ENCODE data around the gene BPTF. TPM values are rescaled to one million over a fixed set of nuclear protein-coding genes. Genes with fewer than 3 reads are reported as not detected.
"Not testable (repeated sequence)": the region's sequence is repeated elsewhere in the genome, so short reads cannot be mapped to it uniquely, and the experiment has no call there.

The BPTF gene
- total and polyA plus RNA-seq, 4 experiments from 2014 or later, result 2.4 to 187 (median 106) TPM

- peak in 2 of 5 donors; percentile 10 to 46 for DNase-seq
- Histone ChIP-seq H3K27me3 (ENCODE audit: insufficient read depth, low read length) (peaks cover 13% of the 10 kb centered on the region), H3K4me3 (ENCODE audit: low read length in 2 of 2) (peak overlapping the region in 1 of 2 donors; percentile 52), H3K27ac (ENCODE audit: low read depth, low read length) (no peak overlapping the region), H3K9me3 (ENCODE audit: control insufficient read depth in 1 of 2, low read length in 2 of 2) (no peaks in the 10 kb centered on the region), H3K36me3 (ENCODE audit: insufficient read depth, low read length) (no peaks in the 10 kb centered on the region), H3K4me1 (ENCODE audit: insufficient read depth, low read length) (peaks cover 34% of the 10 kb centered on the region)
- H3K27me3 Mint-ChIP-seq, result peaks cover 9 to 12% of the 10 kb centered on the region in 2 donors
- peak overlapping the region; percentile 78 to 94 (median 88) for H3K4me3 Mint-ChIP-seq
- H3K36me3 Mint-ChIP-seq, result peaks cover 0 to 9% of the 10 kb centered on the region in 2 donors
- peak overlapping the region in 6 of 7 donors; percentile 12 to 84 (median 64) for H3K27ac Mint-ChIP-seq
- H3K4me1 Mint-ChIP-seq, result peaks cover 19 to 39% (median 26%) of the 10 kb centered on the region in 4 donors
- peaks cover 0 to 5% (median 0%) of the 10 kb centered on the region in 8 donors for H3K9me3 Mint-ChIP-seq
- intact Hi-C loops (cut with micrococcal nuclease), result loop anchor here (2.0 kb wide), 1 partner anchor 25 kb away; no protein-coding TSS in a partner anchor
- ChIA-PET POLR2A (ENCODE audit: partially characterized antibody) (interaction anchor here (1.0 to 1.8 kb wide), 4 partner anchors 26 to 518 kb away, joined by 3 to 8 read pairs (median 4); partner anchors contain the start of gene PRKAR1A), CTCF (ENCODE audit: partially characterized antibody) (interaction anchor here (1.4 to 1.8 kb wide), 3 partner anchors 8 to 26 kb away, joined by 3 to 7 read pairs (median 4); no protein-coding TSS in a partner anchor)
Observed at GRCh38 chr17:67993998-67994361, 168.7 kb downstream of the BPTF start.

GRCh38 chr17:67994817-67995569, 169.7 kb downstream of the BPTF start:
- Histone ChIP-seq H3K9me3 (ENCODE audit: control insufficient read depth in 1 of 2, low read length in 2 of 2) (no peaks in the 10 kb centered on the region), H3K4me1 (ENCODE audit: insufficient read depth, low read length) (peaks cover 34% of the 10 kb centered on the region), H3K36me3 (ENCODE audit: insufficient read depth, low read length) (no peaks in the 10 kb centered on the region), H3K27ac (ENCODE audit: low read depth, low read length) (no peak overlapping the region), H3K27me3 (ENCODE audit: insufficient read depth, low read length) (peaks cover 13% of the 10 kb centered on the region), H3K4me3 (ENCODE audit: low read length in 2 of 2) (peak overlapping the region; percentile 32 to 47)
- ChIA-PET POLR2A (ENCODE audit: partially characterized antibody) (interaction anchor here (0.7 to 1.8 kb wide), 3 partner anchors 25 to 65 kb away, joined by 3 to 8 read pairs (median 3); no protein-coding TSS in a partner anchor), CTCF (ENCODE audit: partially characterized antibody) (interaction anchor here (1.4 to 1.8 kb wide), 3 partner anchors 9 to 25 kb away, joined by 3 to 7 read pairs (median 4); no protein-coding TSS in a partner anchor)
- intact Hi-C loops (cut with micrococcal nuclease), result loop anchor here (2.0 kb wide), 1 partner anchor 24 kb away; no protein-coding TSS in a partner anchor
- H3K9me3 Mint-ChIP-seq, result peaks cover 0 to 5% (median 0%) of the 10 kb centered on the region in 8 donors
- H3K27ac Mint-ChIP-seq, result peak overlapping the region in 2 of 7 donors; percentile 67 to 84
- DNase-seq, result no peak
- H3K4me1 Mint-ChIP-seq, result peaks cover 19 to 39% (median 26%) of the 10 kb centered on the region in 4 donors
- peaks cover 0 to 9% of the 10 kb centered on the region in 2 donors for H3K36me3 Mint-ChIP-seq
- peaks cover 9 to 12% of the 10 kb centered on the region in 2 donors for H3K27me3 Mint-ChIP-seq
- peak overlapping the region; percentile 78 to 94 (median 89) for H3K4me3 Mint-ChIP-seq

- Mint-ChIP-seq H3K36me3 (peaks cover 0 to 9% of the 10 kb centered on the region in 2 donors), H3K27me3 (peaks cover 9 to 12% of the 10 kb centered on the region in 2 donors), H3K4me3 (peak overlapping the region; percentile 78 to 94 (median 89)), H3K4me1 (peaks cover 19 to 39% (median 26%) of the 10 kb centered on the region in 4 donors), H3K27ac (peak overlapping the region in 5 of 7 donors; percentile 25 to 90 (median 66)), H3K9me3 (peaks cover 0 to 5% (median 0%) of the 10 kb centered on the region in 8 donors)
- peaks cover 34% of the 10 kb centered on the region for H3K4me1 ChIP-seq (ENCODE audit: insufficient read depth, low read length)
- peak overlapping the region; percentile 32 to 47 for H3K4me3 ChIP-seq (ENCODE audit: low read length in 2 of 2)
- H3K27ac ChIP-seq (ENCODE audit: low read depth, low read length), result no peak overlapping the region
- intact Hi-C loops (cut with micrococcal nuclease), result loop anchor here (2.0 kb wide), 1 partner anchor 23 kb away; no protein-coding TSS in a partner anchor
- H3K27me3 ChIP-seq (ENCODE audit: insufficient read depth, low read length), result peaks cover 13% of the 10 kb centered on the region
- H3K36me3 ChIP-seq (ENCODE audit: insufficient read depth, low read length), result no peaks in the 10 kb centered on the region
- H3K9me3 ChIP-seq (ENCODE audit: control insufficient read depth in 1 of 2, low read length in 2 of 2), result no peaks in the 10 kb centered on the region
- POLR2A ChIA-PET (ENCODE audit: partially characterized antibody), result interaction anchor here (0.7 to 1.8 kb wide), 3 partner anchors 24 to 36 kb away, joined by 3 to 8 read pairs (median 3); no protein-coding TSS in a partner anchor
- peak in 2 of 5 donors; percentile 15 to 16 for DNase-seq
- CTCF ChIA-PET (ENCODE audit: partially characterized antibody), result interaction anchor here (1.8 kb wide), 1 partner anchor 24 kb away, joined by 4 read pairs; no protein-coding TSS in a partner anchor
Observed at GRCh38 chr17:67995570-67996263, 170.4 kb downstream of the BPTF start.

- H3K9me3 Mint-ChIP-seq; DNase-seq; intact Hi-C loops (cut with micrococcal nuclease); H3K27ac ChIP-seq (ENCODE audit: low read depth, low read length); H3K36me3 Mint-ChIP-seq; H3K9me3 ChIP-seq (ENCODE audit: control insufficient read depth in 1 of 2, low read length in 2 of 2); H3K36me3 ChIP-seq (ENCODE audit: insufficient read depth, low read length): not testable (repeated sequence)
- Histone ChIP-seq H3K27me3 (ENCODE audit: insufficient read depth, low read length) (peaks cover 13% of the 10 kb centered on the region), H3K4me3 (ENCODE audit: low read length in 2 of 2) (peak within 1 kb of the TSS; percentile 32 to 47), H3K4me1 (ENCODE audit: insufficient read depth, low read length) (peaks cover 34% of the 10 kb centered on the region)
- POLR2A ChIA-PET (ENCODE audit: partially characterized antibody), result interaction anchor here (1.0 kb wide), 1 partner anchor 23 kb away, joined by 3 read pairs; no protein-coding TSS in a partner anchor
- Mint-ChIP-seq H3K4me1 (peaks cover 19 to 39% (median 26%) of the 10 kb centered on the region in 4 donors), H3K27ac (peak within 1 kb of the TSS in 6 of 7 donors; percentile 9 to 90 (median 66)), H3K4me3 (peak within 1 kb of the TSS; percentile 78 to 94 (median 89)), H3K27me3 (peaks cover 9 to 12% of the 10 kb centered on the region in 2 donors)
- CTCF ChIA-PET (ENCODE audit: partially characterized antibody), result interaction anchor here (0.6 kb wide), 1 partner anchor 13 kb away, joined by 3 read pairs; no protein-coding TSS in a partner anchor
Observed at GRCh38 chr17:67996301-67997171, 171.2 kb downstream of the BPTF start, which contains the start of gene C17orf58. C17orf58 (minus strand) TSS chr17:67996469; CDS start chr17:67996198, 271 bp downstream.

- Histone ChIP-seq H3K4me3 (ENCODE audit: low read length in 2 of 2) (no peak overlapping the region), H3K9me3 (ENCODE audit: control insufficient read depth in 1 of 2, low read length in 2 of 2) (no peaks in the 10 kb centered on the region), H3K27me3 (ENCODE audit: insufficient read depth, low read length) (peaks cover 13% of the 10 kb centered on the region), H3K27ac (ENCODE audit: low read depth, low read length) (no peak overlapping the region), H3K4me1 (ENCODE audit: insufficient read depth, low read length) (peaks cover 28% of the 10 kb centered on the region), H3K36me3 (ENCODE audit: insufficient read depth, low read length) (no peaks in the 10 kb centered on the region)
- Mint-ChIP-seq H3K9me3 (no peaks in the 10 kb centered on the region), H3K27ac (peak overlapping the region in 1 of 7 donors; percentile 5), H3K36me3 (peaks cover 0 to 4% of the 10 kb centered on the region in 2 donors), H3K4me1 (peaks cover 14 to 33% (median 21%) of the 10 kb centered on the region in 4 donors), H3K27me3 (peaks cover 9 to 12% of the 10 kb centered on the region in 2 donors), H3K4me3 (peak overlapping the region in 2 of 8 donors; percentile 28 to 62)
- ChIA-PET CTCF (ENCODE audit: partially characterized antibody) (interaction anchor here (0.7 kb wide), 1 partner anchor 22 kb away, joined by 3 read pairs; no protein-coding TSS in a partner anchor), POLR2A (ENCODE audit: partially characterized antibody) (interaction anchor here (0.7 kb wide), 1 partner anchor 22 kb away, joined by 3 read pairs; no protein-coding TSS in a partner anchor)
- intact Hi-C loops (cut with micrococcal nuclease), result no loop called here
- no peak for DNase-seq
Observed at GRCh38 chr17:67998466-67998865, 173.2 kb downstream of the BPTF start.

- POLR2A ChIA-PET (ENCODE audit: partially characterized antibody), result no interaction called here
- DNase-seq, result no peak
- Histone ChIP-seq H3K27me3 (ENCODE audit: insufficient read depth, low read length) (peaks cover 13% of the 10 kb centered on the region), H3K27ac (ENCODE audit: low read depth, low read length) (no peak overlapping the region), H3K9me3 (ENCODE audit: control insufficient read depth in 1 of 2, low read length in 2 of 2) (no peaks in the 10 kb centered on the region), H3K4me3 (ENCODE audit: low read length in 2 of 2) (no peak overlapping the region), H3K4me1 (ENCODE audit: insufficient read depth, low read length) (peaks cover 24% of the 10 kb centered on the region), H3K36me3 (ENCODE audit: insufficient read depth, low read length) (no peaks in the 10 kb centered on the region)
- CTCF ChIA-PET (ENCODE audit: partially characterized antibody), result interaction anchor here (0.6 kb wide), 1 partner anchor 39 kb away, joined by 4 read pairs; no protein-coding TSS in a partner anchor
- H3K9me3 Mint-ChIP-seq, result no peaks in the 10 kb centered on the region
- intact Hi-C loops (cut with micrococcal nuclease), result no loop called here
- H3K4me1 Mint-ChIP-seq, result peaks cover 14 to 29% (median 20%) of the 10 kb centered on the region in 4 donors
- H3K27me3 Mint-ChIP-seq, result peaks cover 9 to 12% of the 10 kb centered on the region in 2 donors
- H3K36me3 Mint-ChIP-seq, result peaks cover 0 to 4% of the 10 kb centered on the region in 2 donors
- H3K4me3 Mint-ChIP-seq, result no peak overlapping the region
- no peak overlapping the region for H3K27ac Mint-ChIP-seq
Observed at GRCh38 chr17:67999291-67999911, 174.1 kb downstream of the BPTF start.
